Activated naive CD8-positive, alpha-beta T cell (primary cell): Measurements from ENCODE around the gene EFNB2.

Experiments
- H3K27ac Mint-ChIP-seq: one replicate; pipeline ENCODE4 v1.8.0; 2021; ENCODE audit warnings: mixed read lengths
- H3K27me3 Mint-ChIP-seq: one replicate; pipeline ENCODE4 v1.8.0; 2021; ENCODE audit warnings: mixed read lengths
- H3K36me3 Mint-ChIP-seq: one replicate; pipeline ENCODE4 v1.8.0; 2021; ENCODE audit warnings: mixed read lengths
- H3K4me1 Mint-ChIP-seq: one replicate; pipeline ENCODE4 v1.8.0; 2021; ENCODE audit warnings: low read depth, mixed read lengths
- H3K4me3 Mint-ChIP-seq: one replicate; pipeline ENCODE4 v1.8.0; 2021; ENCODE audit warnings: mild to moderate bottlenecking, mixed read lengths
- H3K9me3 Mint-ChIP-seq: one replicate; pipeline ENCODE4 v1.8.0; 2021; ENCODE audit warnings: low read depth, mixed read lengths

EFNB2 gene

GRCh38 chr13:106522898-106523525, 12.4 kb downstream of the EFNB2 start:
- Mint-ChIP-seq H3K4me1 (no peaks in the 10 kb centered on the region), H3K36me3 (no peaks in the 10 kb centered on the region), H3K27me3 (peaks cover 15% of the 10 kb centered on the region), H3K9me3 (no peaks in the 10 kb centered on the region), H3K4me3 (no peak overlapping the region), H3K27ac (no peak overlapping the region)

DNA sequence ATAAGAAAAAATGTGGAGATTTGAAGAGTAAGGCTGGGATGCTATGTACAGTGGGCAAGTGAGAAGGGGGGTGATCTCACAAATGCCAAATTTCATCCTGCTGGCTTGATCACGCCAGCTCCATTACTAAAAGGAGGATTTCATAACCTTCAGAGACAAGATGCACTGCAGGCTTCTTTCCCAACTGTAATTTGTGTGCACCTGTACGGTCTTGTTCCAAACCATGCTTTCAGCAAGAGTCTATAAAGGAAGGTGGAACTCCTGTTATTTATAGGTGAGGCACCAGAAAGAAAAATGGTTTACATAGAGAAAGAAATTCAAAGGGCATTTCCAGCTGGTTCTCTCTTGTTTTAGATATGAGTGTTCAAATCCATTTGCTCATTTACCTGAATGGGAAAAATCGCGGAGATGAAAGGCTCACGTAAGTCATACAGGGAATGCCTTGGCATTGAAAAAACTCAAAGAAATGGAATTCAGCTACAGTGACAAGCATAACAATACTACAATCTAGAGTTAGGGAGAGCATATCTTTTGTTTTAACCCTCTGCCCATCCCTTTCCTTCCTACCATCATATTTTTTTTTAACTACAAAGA, 13.3 kb downstream of the EFNB2 start:
- Mint-ChIP-seq H3K36me3 (no peaks in the 10 kb centered on the region), H3K9me3 (no peaks in the 10 kb centered on the region), H3K4me3 (no peak overlapping the region), H3K4me1 (no peaks in the 10 kb centered on the region), H3K27ac (no peak overlapping the region), H3K27me3 (peaks cover 15% of the 10 kb centered on the region)

GRCh38 chr13:106521095-106521799, 14.2 kb downstream of the EFNB2 start:
- Mint-ChIP-seq H3K9me3 (no peaks in the 10 kb centered on the region), H3K27ac (no peak overlapping the region), H3K4me1 (no peaks in the 10 kb centered on the region), H3K4me3 (no peak overlapping the region), H3K36me3 (no peaks in the 10 kb centered on the region), H3K27me3 (peaks cover 15% of the 10 kb centered on the region)

DNA sequence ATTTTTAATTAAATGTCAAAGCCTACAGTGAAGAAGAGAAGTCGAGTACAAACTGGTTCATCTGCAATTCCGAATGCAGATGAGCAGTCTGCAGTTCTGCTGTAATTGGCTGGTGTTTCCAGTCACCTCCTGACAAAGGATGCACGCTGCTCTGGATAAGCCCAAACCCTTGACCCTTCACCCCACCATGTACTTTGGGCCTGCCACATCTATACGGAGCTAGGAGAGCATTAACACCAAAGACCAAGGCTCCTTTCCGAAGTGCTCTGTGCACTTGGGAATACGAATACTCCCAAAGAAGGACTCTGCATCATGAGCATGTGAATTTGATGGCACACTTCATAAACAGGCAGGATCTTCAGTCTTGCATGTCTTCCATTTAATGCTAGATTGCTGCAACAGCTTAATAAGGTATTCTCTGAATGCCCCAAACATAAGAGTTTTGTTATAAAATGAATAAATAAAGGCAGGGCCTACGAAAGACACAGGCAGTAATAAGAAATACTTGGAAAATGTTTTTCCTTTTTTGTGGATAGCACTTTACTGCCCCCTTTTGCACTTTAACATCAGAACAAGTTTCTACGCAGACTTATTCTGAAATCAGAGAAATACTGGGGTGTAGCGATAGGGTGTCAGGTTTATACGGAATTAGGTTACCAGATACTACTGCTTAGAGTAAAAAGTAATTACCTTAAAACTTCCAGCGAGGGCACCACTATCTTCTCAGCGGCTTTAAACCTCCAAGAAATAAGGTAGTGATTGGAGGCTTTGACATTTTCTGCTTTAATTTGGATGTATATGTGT, 15.0 kb downstream of the EFNB2 start:
- H3K36me3 Mint-ChIP-seq, result no peaks in the 10 kb centered on the region
- H3K9me3 Mint-ChIP-seq, result no peaks in the 10 kb centered on the region
- peaks cover 15% of the 10 kb centered on the region for H3K27me3 Mint-ChIP-seq
- H3K4me3 Mint-ChIP-seq, result no peak overlapping the region
- no peak overlapping the region for H3K27ac Mint-ChIP-seq
- no peaks in the 10 kb centered on the region for H3K4me1 Mint-ChIP-seq

DNA sequence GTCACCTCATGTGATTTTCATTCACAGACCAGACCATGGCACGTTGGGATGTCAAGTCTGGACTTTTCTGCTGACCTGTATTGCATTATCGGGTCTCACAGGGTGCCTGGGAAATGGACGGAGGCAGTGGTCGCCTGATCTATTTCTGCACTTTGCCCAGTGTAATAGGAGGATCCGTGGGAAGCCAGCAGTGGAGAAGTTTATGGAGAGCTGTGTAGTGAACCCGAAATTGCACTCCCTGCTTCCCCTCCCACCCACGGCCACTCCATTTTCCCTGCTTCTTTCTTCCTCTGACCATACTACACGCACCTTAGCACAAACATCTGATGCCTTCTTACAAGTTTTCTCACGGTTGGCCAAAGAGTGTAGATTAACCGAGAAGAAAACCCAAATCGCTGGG, 16.9 kb downstream of the EFNB2 start:
- Mint-ChIP-seq H3K36me3 (no peaks in the 10 kb centered on the region), H3K4me3 (no peak overlapping the region), H3K9me3 (no peaks in the 10 kb centered on the region), H3K27me3 (peaks cover 24% of the 10 kb centered on the region), H3K27ac (no peak overlapping the region), H3K4me1 (no peaks in the 10 kb centered on the region)

GRCh38 chr13:106517109-106517847, 18.2 kb downstream of the EFNB2 start:
- Mint-ChIP-seq H3K9me3 (no peaks in the 10 kb centered on the region), H3K4me3 (no peak overlapping the region), H3K4me1 (no peaks in the 10 kb centered on the region), H3K27ac (no peak overlapping the region), H3K27me3 (peaks cover 24% of the 10 kb centered on the region), H3K36me3 (no peaks in the 10 kb centered on the region)

DNA sequence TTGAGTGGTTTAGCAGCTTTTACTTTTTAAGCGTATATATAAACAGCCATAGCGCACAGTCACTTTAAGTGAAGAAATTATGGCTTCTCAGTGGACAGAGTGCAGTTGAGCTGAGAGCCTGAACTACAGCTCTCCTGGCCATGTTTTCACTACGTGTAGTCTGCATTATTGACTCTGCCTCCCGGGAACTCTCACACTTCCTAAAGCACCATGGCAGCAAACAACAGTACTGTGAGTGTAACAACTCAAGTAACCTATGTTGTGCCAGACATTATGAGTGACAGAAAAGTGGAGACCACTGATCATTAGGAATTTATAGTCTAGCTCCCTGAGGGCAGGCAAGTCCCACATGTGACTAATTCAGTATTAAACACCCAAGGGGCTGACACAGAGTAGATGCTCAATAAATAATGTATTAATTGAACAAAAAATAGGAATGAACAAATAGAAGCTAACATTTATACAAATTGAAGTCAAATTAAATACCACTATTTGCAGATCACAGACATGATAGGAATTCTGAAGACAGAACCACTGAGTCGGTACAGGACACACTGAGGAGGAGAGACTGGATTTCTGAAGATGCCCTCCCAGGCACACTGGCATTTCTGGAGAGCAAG, 19.7 kb downstream of the EFNB2 start:
- Mint-ChIP-seq H3K9me3 (no peaks in the 10 kb centered on the region), H3K27ac (no peak overlapping the region), H3K36me3 (no peaks in the 10 kb centered on the region), H3K4me3 (no peak overlapping the region), H3K27me3 (peaks cover 23% of the 10 kb centered on the region), H3K4me1 (no peaks in the 10 kb centered on the region)

GRCh38 chr13:106514928-106515634, 20.4 kb downstream of the EFNB2 start:
- peaks cover 23% of the 10 kb centered on the region for H3K27me3 Mint-ChIP-seq
- no peak overlapping the region for H3K27ac Mint-ChIP-seq
- no peaks in the 10 kb centered on the region for H3K4me1 Mint-ChIP-seq

DNA sequence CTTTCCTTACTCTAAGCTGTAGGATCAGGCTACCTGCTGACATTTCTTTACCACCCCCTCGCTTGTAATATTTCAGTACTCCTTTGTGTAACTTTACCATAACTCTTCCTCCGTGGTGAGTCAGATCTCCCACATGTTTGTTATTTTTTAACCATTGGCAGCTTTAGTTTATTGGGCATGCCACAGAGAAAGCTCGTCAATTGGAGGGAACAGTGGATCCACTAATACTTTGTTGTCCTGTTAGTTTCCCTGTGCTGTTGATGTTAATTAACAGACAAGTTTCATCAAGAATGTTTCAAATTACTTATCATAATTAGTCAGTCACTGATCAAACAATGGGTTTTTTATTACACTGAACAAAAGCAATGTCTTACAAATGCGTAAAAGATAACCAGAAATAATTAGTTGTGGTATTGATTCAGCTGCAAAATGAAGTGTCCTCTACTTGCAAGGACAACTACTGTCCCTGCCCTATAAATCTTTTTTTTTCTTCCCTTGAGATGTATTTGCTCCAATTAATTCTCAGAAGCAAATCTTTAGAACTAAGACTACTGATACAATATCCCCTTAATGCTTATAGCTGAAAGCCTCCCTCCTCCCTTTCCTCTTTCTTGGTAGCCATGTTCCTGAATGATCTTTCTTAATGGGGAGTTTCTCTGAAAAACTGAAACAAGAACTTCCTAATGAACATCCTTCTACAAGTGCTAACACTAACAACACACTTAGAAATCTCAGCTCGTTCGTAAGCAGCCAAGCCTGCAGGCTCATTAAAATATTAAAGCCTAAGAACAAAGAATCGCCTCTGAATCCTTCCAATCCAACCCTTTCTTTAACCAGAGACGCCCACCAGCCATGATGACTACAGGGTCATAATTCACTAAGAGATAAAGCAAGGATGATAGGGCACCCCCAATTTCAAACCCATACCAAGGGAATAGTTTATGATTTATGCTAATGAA, 22.2 kb downstream of the EFNB2 start:
- Mint-ChIP-seq H3K9me3 (no peaks in the 10 kb centered on the region), H3K36me3 (no peaks in the 10 kb centered on the region), H3K4me3 (no peak overlapping the region), H3K27ac (no peak overlapping the region), H3K4me1 (no peaks in the 10 kb centered on the region), H3K27me3 (peaks cover 26% of the 10 kb centered on the region)

More at GRCh38 chr13:106514928-106515634, 20.4 kb downstream of the EFNB2 start:
- Mint-ChIP-seq H3K4me3 (no peak overlapping the region), H3K9me3 (no peaks in the 10 kb centered on the region), H3K36me3 (no peaks in the 10 kb centered on the region)

GRCh38 chr13:106507560-106508274, 27.7 kb downstream of the EFNB2 start:
- Mint-ChIP-seq H3K4me3 (no peak overlapping the region), H3K4me1 (peaks cover 2% of the 10 kb centered on the region), H3K27me3 (peaks cover 8% of the 10 kb centered on the region), H3K36me3 (no peaks in the 10 kb centered on the region), H3K27ac (no peak overlapping the region), H3K9me3 (no peaks in the 10 kb centered on the region)

- peaks cover 2% of the 10 kb centered on the region for H3K4me1 Mint-ChIP-seq
- H3K27ac Mint-ChIP-seq, result no peak overlapping the region
- no peaks in the 10 kb centered on the region for H3K9me3 Mint-ChIP-seq
- no peak overlapping the region for H3K4me3 Mint-ChIP-seq
- no peaks in the 10 kb centered on the region for H3K36me3 Mint-ChIP-seq
- H3K27me3 Mint-ChIP-seq, result peaks cover 12% of the 10 kb centered on the region
These were observed 29.2 kb downstream of the EFNB2 start for GRCh38 chr13:106506286-106506685.

DNA sequence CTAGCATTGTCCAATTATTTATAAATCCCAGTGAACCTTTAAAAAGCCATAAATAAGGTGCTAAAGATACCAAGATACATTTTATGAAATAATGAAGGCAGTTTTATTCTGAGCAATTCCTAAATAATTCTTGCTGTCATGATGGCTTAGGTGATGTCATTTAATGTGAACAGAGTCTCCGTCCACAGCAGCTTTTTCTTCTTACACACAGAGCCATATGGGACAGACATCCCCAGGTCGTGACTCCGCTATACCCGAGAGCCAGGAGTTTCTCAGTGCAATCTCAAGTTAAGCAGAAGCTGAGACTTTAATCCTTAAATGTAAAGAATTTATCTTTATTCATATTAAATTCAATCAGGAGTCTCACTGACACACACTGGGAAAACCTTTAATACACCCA, 29.7 kb downstream of the EFNB2 start:
- H3K4me3 Mint-ChIP-seq, result no peak overlapping the region
- peaks cover 2% of the 10 kb centered on the region for H3K4me1 Mint-ChIP-seq
- H3K36me3 Mint-ChIP-seq, result no peaks in the 10 kb centered on the region
- H3K9me3 Mint-ChIP-seq, result no peaks in the 10 kb centered on the region
- no peak overlapping the region for H3K27ac Mint-ChIP-seq
- H3K27me3 Mint-ChIP-seq, result peaks cover 11% of the 10 kb centered on the region
